Upper lobe of left lung (tissue), 6 donors: ENCODE measurements around the gene SUSD3. TPM values are rescaled to one million over a fixed set of nuclear protein-coding genes. Genes with fewer than 3 reads are reported as not detected.

Source experiments
- ATAC-seq, 2 donors: fragments of 200-7000 bp; cut with Tn5 transposase; one replicate each; pipeline ENCODE4 v1.9.1; 2022; ENCODE audit warnings: mild to moderate bottlenecking in 2 of 2, moderate library complexity in 2 of 2; ENCODE audit not compliant: low FRiP score in 2 of 2
- DNase-seq, 2 donors: peaks; one replicate each; pipeline ENCODE4 v3.0.0-alpha.2; 2019 to 2020
- H3K27ac ChIP-seq, 4 donors: fragments of 200-600 bp; sonication (generic); one replicate each; pipeline ENCODE4 v1.5.1; 2016 to 2019
- H3K27me3 ChIP-seq, 4 donors: fragments of 200-600 bp; sonication (generic); one replicate each; pipeline ENCODE4 v1.5.1; 2017 to 2019
- H3K36me3 ChIP-seq, 4 donors: fragments of 200-600 bp; sonication (generic); one replicate each; pipeline ENCODE4 v1.5.1; 2016 to 2019
- H3K4me1 ChIP-seq, 4 donors: fragments of 200-600 bp; sonication (generic); one replicate each; pipeline ENCODE4 v1.5.1; 2018 to 2019
- H3K4me3 ChIP-seq, 4 donors: fragments of 200-600 bp; sonication (generic); one replicate each; pipeline ENCODE4 v1.5.1; 2017 to 2019; ENCODE audit warnings: mild to moderate bottlenecking in 2 of 4, moderate library complexity in 1 of 4
- H3K9me3 ChIP-seq, 4 donors: fragments of 200-600 bp; sonication (generic); one replicate each; pipeline ENCODE4 v1.5.1; 2018 to 2019
- CTCF ChIP-seq, 6 experiments: fragments of 450-650 bp in 4 of 6; fragments of 200-600 bp in 2 of 6; sonication (generic) in 2 of 6; IDR thresholded peaks; one replicate each; pipeline ENCODE4 v1.5.1; 2016 to 2019; ENCODE audit warnings: antibody characterized with exemption in 6 of 6
- EP300 ChIP-seq, 4 donors: sonication (generic); formaldehyde crosslinking; IDR thresholded peaks; one replicate each; pipeline ENCODE4 v1.5.1; 2017; ENCODE audit warnings: antibody characterized with exemption in 4 of 4, control low read depth in 2 of 4
- POLR2A ChIP-seq, 4 donors: fragments of 450-650 bp; IDR thresholded peaks; one replicate each; pipeline ENCODE4 v1.5.1; 2016 to 2017; ENCODE audit warnings: antibody characterized with exemption in 4 of 4, mild to moderate bottlenecking in 2 of 4
- POLR2AphosphoS5 ChIP-seq, 2 donors: sonication (generic); formaldehyde crosslinking; IDR thresholded peaks; one replicate each; pipeline ENCODE4 v1.5.1; 2017; ENCODE audit warnings: antibody characterized with exemption in 2 of 2
- WGBS, 2 donors: methylation state at CpG; one replicate each; pipeline ENCODE4 v1.1.5; 2017 to 2018; 5-methylcytosine and 5-hydroxymethylcytosine counted together
- total RNA-seq, 6 donors: library from RNA; depleted of rRNA in 4 of 6; stranded (reverse); fragments of >200 nt in 4 of 6; gene quantifications; one replicate each; pipeline versions ENCODE4 v1.1.0 to v1.2.1, GENCODE V29; 2016 to 2021
- donor health status: DM: no; HTN: no; CAD: no; lungs with moderate emphysema.
- donor health status: DM: no; HTN: yes; CAD: no; lungs with severe emphysema.

The SUSD3 gene
- total RNA-seq, 6 donors from 2014 or later, result 3.9 to 17.8 (median 5.2) TPM

GRCh38 chr9:93096811-93097382 is 38.4 kb downstream of the SUSD3 start:
- ATAC-seq (no peak), DNase-seq (peak in 1 of 2 donors; percentile 25)
- Histone ChIP-seq H3K36me3 (no peaks in the 10 kb centered on the region), H3K9me3 (peaks cover 0 to under 1% (median 0%) of the 10 kb centered on the region in 4 donors), H3K4me1 (peaks cover 57 to 63% (median 60%) of the 10 kb centered on the region in 4 donors), H3K27ac (peak overlapping the region; percentile 88 to 96 (median 94)), H3K4me3 (peak overlapping the region; percentile 67 to 90 (median 86)), H3K27me3 (no peaks in the 10 kb centered on the region)
- 16 to 76% methylated on average over 3 to 16 of the region's 16 CpGs for WGBS, 2 donors
- no peak for TF ChIP-seq POLR2A (IDR thresholded peaks at IDR 0.05)
- no peak for TF ChIP-seq EP300 (IDR thresholded peaks at IDR 0.05)

- no peak for TF ChIP-seq POLR2AphosphoS5 (IDR thresholded peaks at IDR 0.05)
- TF ChIP-seq EP300 (IDR thresholded peaks at IDR 0.05), result no peak
- no peak for TF ChIP-seq CTCF (IDR thresholded peaks at IDR 0.05)
- TF ChIP-seq POLR2A (IDR thresholded peaks at IDR 0.05), result no peak
- Histone ChIP-seq H3K36me3 (no peaks in the 10 kb centered on the region), H3K27me3 (no peaks in the 10 kb centered on the region), H3K9me3 (no peaks in the 10 kb centered on the region), H3K4me1 (peaks cover 56 to 63% (median 59%) of the 10 kb centered on the region in 4 donors), H3K4me3 (peak overlapping the region in 3 of 4 donors; percentile 67 to 88 (median 85)), H3K27ac (peak overlapping the region; percentile 88 to 96 (median 94))
- peak in 1 of 2 donors; percentile 25 for DNase-seq
- no peak for ATAC-seq
- WGBS, 2 donors, result 56 to 80% methylated on average over 5 to 11 of the region's 11 CpGs
Observed at GRCh38 chr9:93097511-93098201, 39.2 kb downstream of the SUSD3 start.

GRCh38 chr9:93098236-93098946 is 39.9 kb downstream of the SUSD3 start:
- H3K4me3 ChIP-seq, result peak overlapping the region in 2 of 4 donors; percentile 27 to 67

GRCh38 chr9:93099551-93100275 is 41.2 kb downstream of the SUSD3 start:
- Histone ChIP-seq H3K27me3 (no peaks in the 10 kb centered on the region), H3K9me3 (peaks cover 0 to 6% (median 0%) of the 10 kb centered on the region in 4 donors), H3K27ac (peak overlapping the region; percentile 14 to 96 (median 91)), H3K36me3 (no peaks in the 10 kb centered on the region), H3K4me1 (peaks cover 37 to 44% (median 41%) of the 10 kb centered on the region in 4 donors), H3K4me3 (no peak overlapping the region)
- DNase-seq, result peak in 1 of 2 donors; percentile 20
- TF ChIP-seq EP300 (IDR thresholded peaks at IDR 0.05) (no peak), CTCF (IDR thresholded peaks at IDR 0.05) (no peak), POLR2AphosphoS5 (IDR thresholded peaks at IDR 0.05) (no peak), POLR2A (IDR thresholded peaks at IDR 0.05) (no peak)
- no peak for ATAC-seq
- WGBS, 2 donors, result 85 to 92% methylated on average over 5 to 15 of the region's 16 CpGs

More at GRCh38 chr9:93098236-93098946, 39.9 kb downstream of the SUSD3 start:
- Histone ChIP-seq H3K4me1 (peaks cover 50 to 57% (median 54%) of the 10 kb centered on the region in 4 donors), H3K9me3 (no peaks in the 10 kb centered on the region), H3K27me3 (no peaks in the 10 kb centered on the region), H3K36me3 (no peaks in the 10 kb centered on the region), H3K27ac (peak overlapping the region; percentile 88 to 96 (median 94))
- 14 to 17% methylated on average over 15 of the region's 15 CpGs for WGBS, 2 donors
- DNase-seq, result peak; percentile 90 to 97
- TF ChIP-seq POLR2AphosphoS5 (IDR thresholded peaks at IDR 0.05), result peak; percentile 81
- TF ChIP-seq POLR2A (IDR thresholded peaks at IDR 0.05), result peak in 2 of 4 donors; percentile 30 to 60
- peak in 1 of 6 experiments; percentile 12 for TF ChIP-seq CTCF (IDR thresholded peaks at IDR 0.05)
- peak in 1 of 4 donors; percentile 52 for TF ChIP-seq EP300 (IDR thresholded peaks at IDR 0.05)
- peak; percentile 54 to 65 for ATAC-seq
